Amniotic epithelial cell (primary cell): ENCODE data around the gene SLC25A25.
"Not testable (repeated sequence)": the region's sequence is repeated elsewhere in the genome, so short reads cannot be mapped to it uniquely, and the experiment has no call there.

ENCODE experiments used
- DNase-seq: peaks from one replicate; pipeline ENCODE4 v3.0.0-alpha.2; 2010; ENCODE audit warnings: low read depth

SLC25A25 gene

GRCh38 chr9:128067645-128068385 is at the start of gene SLC25A25:
TSS of gene SLC25A25 (plus strand) at chr9:128068232. CDS start at chr9:128068320, 88 bp downstream.
- DNase-seq: peak; percentile 97

- DNase-seq: no peak
Observed at GRCh38 chr9:128020692-128021091, 47.3 kb upstream of the SLC25A25 start.

GRCh38 chr9:128021098-128021497 is 46.9 kb upstream of the SLC25A25 start:
- DNase-seq: no peak

GRCh38 chr9:128022886-128023285 is 45.1 kb upstream of the SLC25A25 start:
- DNase-seq: no peak

GRCh38 chr9:128023671-128024070 is 44.4 kb upstream of the SLC25A25 start:
- not testable (repeated sequence) for DNase-seq

- no peak for DNase-seq
Observed at GRCh38 chr9:128024761-128025308, 43.2 kb upstream of the SLC25A25 start.

- DNase-seq: no peak
Observed at GRCh38 chr9:128025736-128026135, 42.3 kb upstream of the SLC25A25 start.

GRCh38 chr9:128026255-128026772 is 41.7 kb upstream of the SLC25A25 start:
- DNase-seq: no peak

GRCh38 chr9:128026773-128027541 is 41.1 kb upstream of the SLC25A25 start:
- peak; percentile 76 for DNase-seq

GRCh38 chr9:128027705-128028104 is 40.3 kb upstream of the SLC25A25 start:
- DNase-seq: peak; percentile 16

GRCh38 chr9:128033609-128034008 is 34.4 kb upstream of the SLC25A25 start:
- no peak for DNase-seq

- DNase-seq: peak; percentile 72
Observed at GRCh38 chr9:128034821-128035652, 33.0 kb upstream of the SLC25A25 start.

- not testable (repeated sequence) for DNase-seq
Observed at GRCh38 chr9:128036522-128036921, 31.5 kb upstream of the SLC25A25 start.

GRCh38 chr9:128040783-128041182 is 27.2 kb upstream of the SLC25A25 start:
- DNase-seq: not testable (repeated sequence)

GRCh38 chr9:128042043-128042442 is 26.0 kb upstream of the SLC25A25 start:
- DNase-seq: no peak

- no peak for DNase-seq
Observed at GRCh38 chr9:128043467-128043868, 24.6 kb upstream of the SLC25A25 start.

GRCh38 chr9:128045409-128045808 is 22.6 kb upstream of the SLC25A25 start:
- DNase-seq: not testable (repeated sequence)

GRCh38 chr9:128045831-128046230 is 22.2 kb upstream of the SLC25A25 start:
- DNase-seq: no peak

- no peak for DNase-seq
Observed at GRCh38 chr9:128047231-128047630, 20.8 kb upstream of the SLC25A25 start.

- DNase-seq: no peak
Observed at GRCh38 chr9:128048663-128049062, 19.4 kb upstream of the SLC25A25 start.

- no peak for DNase-seq
Observed at GRCh38 chr9:128049843-128050242, 18.2 kb upstream of the SLC25A25 start.
